ENCODE results near the gene SLPI.

GRCh38 chr20:45269056-45269455 lies 14.7 kb upstream of the SLPI start:
- TF ChIP-seq CTCF (IDR thresholded peaks at IDR 0.05; ENCODE audit: low read depth, low read length, poor library complexity, severe bottlenecking): no peak
- no peak for TF ChIP-seq EZH2phosphoT487 (IDR thresholded peaks at IDR 0.05; ENCODE audit: borderline replicate concordance, low read length)
